Measurements from ENCODE around the gene KRT222. TPM values are rescaled to one million over a fixed set of nuclear protein-coding genes. Genes with fewer than 3 reads are reported as not detected.

The KRT222 gene
- total RNA-seq, 1 donor: under 0.01 TPM

- H3K4me2 ChIP-seq (ENCODE audit: insufficient read depth, low read length): no peak overlapping the region
- no peaks in the 10 kb centered on the region for H3K36me3 ChIP-seq (ENCODE audit: insufficient read depth, low read length)
- H3K4me1 ChIP-seq (ENCODE audit: insufficient read depth, low read length): no peaks in the 10 kb centered on the region
- H4K20me1 ChIP-seq (ENCODE audit: insufficient read depth, low read length): no peaks in the 10 kb centered on the region
- no peaks in the 10 kb centered on the region for H3K9me3 ChIP-seq (ENCODE audit: low read depth, low read length)
- no peak for DNase-seq (ENCODE audit: insufficient read length, low spot score, missing footprints)
- H3K27me3 ChIP-seq (ENCODE audit: insufficient read depth, low read length): peaks cover 65% of the 10 kb centered on the region
- no peak overlapping the region for H3K27ac ChIP-seq (ENCODE audit: low read depth, low read length)
- H3K4me3 ChIP-seq (ENCODE audit: insufficient read depth, low read length): no peak overlapping the region
- no peak for TF ChIP-seq CTCF (IDR thresholded peaks at IDR 0.05; ENCODE audit: extremely low read depth, low read depth, low read length)
- H3K79me2 ChIP-seq (ENCODE audit: insufficient read depth, low read length): no peaks in the 10 kb centered on the region
- H2AFZ ChIP-seq (ENCODE audit: low read length): no peak overlapping the region
Measured at GRCh38 chr17:40666331-40666730, 1.4 kb upstream of the KRT222 start.

- Histone ChIP-seq H3K36me3 (ENCODE audit: insufficient read depth, low read length) (no peaks in the 10 kb centered on the region), H3K4me1 (ENCODE audit: insufficient read depth, low read length) (no peaks in the 10 kb centered on the region), H4K20me1 (ENCODE audit: insufficient read depth, low read length) (no peaks in the 10 kb centered on the region), H2AFZ (ENCODE audit: low read length) (no peak overlapping the region), H3K4me3 (ENCODE audit: insufficient read depth, low read length) (no peak overlapping the region), H3K4me2 (ENCODE audit: insufficient read depth, low read length) (no peak overlapping the region), H3K27me3 (ENCODE audit: insufficient read depth, low read length) (peaks cover 57% of the 10 kb centered on the region), H3K79me2 (ENCODE audit: insufficient read depth, low read length) (no peaks in the 10 kb centered on the region), H3K27ac (ENCODE audit: low read depth, low read length) (no peak overlapping the region), H3K9me3 (ENCODE audit: low read depth, low read length) (no peaks in the 10 kb centered on the region)
- TF ChIP-seq CTCF (IDR thresholded peaks at IDR 0.05; ENCODE audit: extremely low read depth, low read depth, low read length): no peak
- DNase-seq (ENCODE audit: insufficient read length, low spot score, missing footprints): no peak
Measured at GRCh38 chr17:40663252-40663651, 1.7 kb downstream of the KRT222 start.

- no peak overlapping the region for H2AFZ ChIP-seq (ENCODE audit: low read length)
- no peaks in the 10 kb centered on the region for H3K9me3 ChIP-seq (ENCODE audit: low read depth, low read length)
- no peaks in the 10 kb centered on the region for H3K4me1 ChIP-seq (ENCODE audit: insufficient read depth, low read length)
- DNase-seq (ENCODE audit: insufficient read length, low spot score, missing footprints): no peak
- no peak overlapping the region for H3K4me2 ChIP-seq (ENCODE audit: insufficient read depth, low read length)
- H4K20me1 ChIP-seq (ENCODE audit: insufficient read depth, low read length): no peaks in the 10 kb centered on the region
- H3K36me3 ChIP-seq (ENCODE audit: insufficient read depth, low read length): no peaks in the 10 kb centered on the region
- H3K4me3 ChIP-seq (ENCODE audit: insufficient read depth, low read length): no peak overlapping the region
- no peak overlapping the region for H3K27ac ChIP-seq (ENCODE audit: low read depth, low read length)
- H3K79me2 ChIP-seq (ENCODE audit: insufficient read depth, low read length): no peaks in the 10 kb centered on the region
- peaks cover 43% of the 10 kb centered on the region for H3K27me3 ChIP-seq (ENCODE audit: insufficient read depth, low read length)
- TF ChIP-seq CTCF (IDR thresholded peaks at IDR 0.05; ENCODE audit: extremely low read depth, low read depth, low read length): no peak
Measured at GRCh38 chr17:40659911-40660310, 5.1 kb downstream of the KRT222 start.

- H2AFZ ChIP-seq (ENCODE audit: low read length): no peak overlapping the region
- no peaks in the 10 kb centered on the region for H3K79me2 ChIP-seq (ENCODE audit: insufficient read depth, low read length)
- no peaks in the 10 kb centered on the region for H4K20me1 ChIP-seq (ENCODE audit: insufficient read depth, low read length)
- H3K4me2 ChIP-seq (ENCODE audit: insufficient read depth, low read length): no peak overlapping the region
- no peak overlapping the region for H3K4me3 ChIP-seq (ENCODE audit: insufficient read depth, low read length)
- peaks cover 27% of the 10 kb centered on the region for H3K27me3 ChIP-seq (ENCODE audit: insufficient read depth, low read length)
- H3K27ac ChIP-seq (ENCODE audit: low read depth, low read length): no peak overlapping the region
- H3K9me3 ChIP-seq (ENCODE audit: low read depth, low read length): no peaks in the 10 kb centered on the region
- no peaks in the 10 kb centered on the region for H3K36me3 ChIP-seq (ENCODE audit: insufficient read depth, low read length)
- no peak for TF ChIP-seq CTCF (IDR thresholded peaks at IDR 0.05; ENCODE audit: extremely low read depth, low read depth, low read length)
- no peaks in the 10 kb centered on the region for H3K4me1 ChIP-seq (ENCODE audit: insufficient read depth, low read length)
- DNase-seq (ENCODE audit: insufficient read length, low spot score, missing footprints): no peak
Measured at GRCh38 chr17:40658396-40658795, 6.6 kb downstream of the KRT222 start.
